ENCODE data around the gene ALG2. TPM values are rescaled to one million over a fixed set of nuclear protein-coding genes. Genes with fewer than 3 reads are reported as not detected.

Gene ALG2, protein sequence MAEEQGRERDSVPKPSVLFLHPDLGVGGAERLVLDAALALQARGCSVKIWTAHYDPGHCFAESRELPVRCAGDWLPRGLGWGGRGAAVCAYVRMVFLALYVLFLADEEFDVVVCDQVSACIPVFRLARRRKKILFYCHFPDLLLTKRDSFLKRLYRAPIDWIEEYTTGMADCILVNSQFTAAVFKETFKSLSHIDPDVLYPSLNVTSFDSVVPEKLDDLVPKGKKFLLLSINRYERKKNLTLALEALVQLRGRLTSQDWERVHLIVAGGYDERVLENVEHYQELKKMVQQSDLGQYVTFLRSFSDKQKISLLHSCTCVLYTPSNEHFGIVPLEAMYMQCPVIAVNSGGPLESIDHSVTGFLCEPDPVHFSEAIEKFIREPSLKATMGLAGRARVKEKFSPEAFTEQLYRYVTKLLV
- polyA plus RNA-seq: 10 to 100 TPM in 2 of 3 donors, 1 to 10 TPM in 1; 7.1 to 35.1 (median 24.2) TPM

DNA sequence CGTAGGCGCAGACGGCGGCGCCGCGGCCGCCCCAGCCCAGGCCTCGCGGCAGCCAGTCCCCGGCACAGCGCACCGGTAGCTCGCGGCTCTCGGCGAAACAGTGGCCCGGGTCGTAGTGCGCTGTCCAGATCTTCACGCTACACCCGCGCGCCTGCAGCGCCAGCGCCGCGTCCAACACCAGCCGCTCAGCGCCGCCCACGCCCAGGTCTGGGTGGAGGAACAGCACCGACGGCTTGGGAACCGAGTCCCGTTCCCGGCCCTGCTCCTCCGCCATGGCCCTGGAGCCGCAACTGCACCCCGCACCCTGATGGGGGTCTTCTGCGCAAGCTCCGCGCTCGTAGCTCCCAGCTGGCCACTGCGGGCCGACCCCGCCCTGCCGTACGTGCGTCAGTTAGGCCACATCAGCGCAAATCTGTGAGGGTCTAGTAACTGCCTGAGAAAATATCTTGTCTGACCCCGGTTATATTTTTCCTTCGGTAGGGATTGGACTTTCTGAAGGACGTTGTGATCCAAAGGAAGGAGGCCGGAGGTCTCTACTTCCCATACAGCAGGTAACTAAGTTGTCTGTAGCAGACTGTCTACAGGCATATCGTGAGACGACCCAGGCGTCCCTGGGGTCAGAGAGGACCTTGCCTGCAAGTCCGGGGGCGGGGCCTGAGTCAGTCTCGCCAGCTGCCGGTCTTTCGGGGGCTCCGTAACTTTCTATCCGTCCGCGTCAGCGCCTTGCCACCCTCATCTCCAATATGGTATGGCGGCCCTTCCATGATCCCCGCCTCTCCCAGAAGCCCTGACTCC, at the start of gene ALG2, which contains the start of gene SEC61B:
Gene ALG2, minus strand, starts transcription at position 322 of the 795 bp plus-strand sequence. Its CDS starts 48 bp downstream, at position 274.
Gene SEC61B, plus strand, starts transcription at position 662 of the 795 bp plus-strand sequence. Its CDS starts 82 bp downstream, at position 744.
- H3K27ac ChIP-seq (ENCODE audit: low read depth, low read length): peak within 1 kb of the TSS; percentile 14
- 0 to 1% (median 0%) methylated on average over 66 to 70 of the region's 70 CpGs for WGBS, 3 donors

DNA sequence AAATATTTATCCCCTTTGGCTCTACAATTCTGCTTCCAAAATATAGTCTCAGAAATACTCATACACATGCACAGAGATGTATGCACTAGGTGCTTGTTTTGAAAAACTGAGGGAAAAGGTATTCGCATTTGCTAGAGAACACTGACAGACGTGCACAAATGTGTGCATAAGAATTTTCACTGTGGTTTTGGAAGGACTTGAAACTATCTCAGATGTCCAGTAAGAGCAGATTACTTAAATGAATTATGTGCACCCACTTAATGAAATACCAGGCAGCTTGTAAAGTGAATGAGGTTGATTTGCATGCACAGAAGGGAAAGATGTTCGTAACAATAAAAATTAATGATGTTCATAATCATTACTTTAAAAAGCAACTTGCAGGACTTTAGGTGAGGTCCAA, 48.7 kb upstream of the ALG2 start:
- 62 to 66% (median 64%) methylated on average over 3 of the region's 3 CpGs for WGBS, 3 donors
- no peak overlapping the region for H3K27ac ChIP-seq (ENCODE audit: low read depth, low read length)

DNA sequence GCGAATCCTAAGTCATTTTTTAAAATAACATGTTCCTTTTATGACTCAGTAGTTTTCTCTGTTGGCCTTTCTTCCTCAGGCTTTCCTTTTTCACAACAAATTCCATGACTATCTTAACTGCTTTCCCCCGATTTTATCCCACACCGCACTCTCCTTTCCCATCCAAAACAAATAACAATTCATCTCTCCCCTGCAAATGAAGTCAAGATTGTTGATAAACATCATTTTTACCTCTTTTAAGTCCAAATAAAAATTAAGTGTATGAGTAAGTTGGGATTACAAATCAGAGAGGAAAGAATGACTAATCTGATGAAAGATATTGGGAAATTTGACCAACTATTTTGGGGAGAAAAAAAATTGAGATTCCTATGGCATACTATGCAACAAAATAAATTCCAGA, 47.7 kb upstream of the ALG2 start:
- no peak overlapping the region for H3K27ac ChIP-seq (ENCODE audit: low read depth, low read length)
- WGBS, 3 donors: 70 to 77% (median 76%) methylated on average over 3 of the region's 3 CpGs

DNA sequence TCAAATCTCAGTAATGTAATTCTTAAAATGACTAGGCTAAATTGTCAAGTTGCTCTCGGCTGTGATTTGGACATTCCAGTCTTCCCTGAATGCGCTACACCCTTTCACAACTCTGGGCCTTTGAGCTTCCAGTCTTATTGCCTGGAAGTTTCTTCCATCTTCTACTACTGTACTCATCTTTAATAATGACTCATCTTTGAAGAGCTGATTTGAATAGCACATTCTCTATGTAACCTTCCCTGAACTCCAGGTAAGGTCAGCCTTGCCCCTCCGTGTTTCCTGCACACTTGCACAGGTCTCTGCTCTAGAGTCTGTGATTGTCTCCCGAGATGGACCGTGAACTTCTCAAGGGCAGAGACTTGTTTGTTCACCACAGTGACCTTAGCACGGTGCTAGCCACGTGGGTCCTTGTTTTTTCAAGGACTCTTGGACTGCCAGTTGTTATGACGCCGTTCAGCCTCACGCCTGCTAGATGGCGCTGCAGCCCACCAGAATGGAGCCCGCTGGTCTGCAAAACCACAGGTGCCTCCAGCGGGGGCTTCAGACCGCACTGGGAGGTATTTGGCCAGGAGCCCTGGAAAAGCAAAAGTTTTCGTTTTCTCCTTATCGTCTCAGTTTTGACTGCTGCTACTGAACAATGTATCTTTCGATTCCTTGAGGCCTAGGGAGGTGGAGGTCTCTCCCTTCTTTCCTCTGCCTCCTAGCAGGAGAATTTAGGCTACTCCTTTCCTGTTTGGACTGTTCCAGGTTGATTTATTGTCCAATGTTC, 44.7 kb upstream of the ALG2 start:
- 13 to 14% (median 13%) methylated on average over 17 of the region's 17 CpGs for WGBS, 3 donors

DNA sequence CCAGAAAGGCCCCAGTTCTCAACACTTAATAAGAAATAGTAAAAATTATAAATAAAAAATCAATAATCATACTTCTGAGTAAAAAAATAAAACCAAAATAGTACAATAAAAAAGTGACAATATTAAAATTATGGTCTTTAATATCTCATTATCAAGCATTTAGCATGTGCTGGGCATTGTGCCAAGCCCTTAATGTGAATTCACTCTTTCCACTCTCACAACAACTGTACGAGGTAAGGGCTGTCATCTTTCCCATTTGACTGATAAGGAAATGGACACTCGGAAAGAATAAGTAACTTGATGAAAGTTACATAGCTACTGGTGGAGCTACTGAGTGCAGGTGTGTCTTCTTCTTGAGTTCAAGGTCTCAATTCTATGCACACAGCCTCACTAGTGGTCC, 43.9 kb upstream of the ALG2 start:
- no peak overlapping the region for H3K27ac ChIP-seq (ENCODE audit: low read depth, low read length)
- WGBS, 3 donors: 47 to 59% (median 55%) methylated on average over 2 of the region's 2 CpGs

More for the DNA sequence above, 44.7 kb upstream of the ALG2 start:
- H3K27ac ChIP-seq (ENCODE audit: low read depth, low read length): no peak overlapping the region

DNA sequence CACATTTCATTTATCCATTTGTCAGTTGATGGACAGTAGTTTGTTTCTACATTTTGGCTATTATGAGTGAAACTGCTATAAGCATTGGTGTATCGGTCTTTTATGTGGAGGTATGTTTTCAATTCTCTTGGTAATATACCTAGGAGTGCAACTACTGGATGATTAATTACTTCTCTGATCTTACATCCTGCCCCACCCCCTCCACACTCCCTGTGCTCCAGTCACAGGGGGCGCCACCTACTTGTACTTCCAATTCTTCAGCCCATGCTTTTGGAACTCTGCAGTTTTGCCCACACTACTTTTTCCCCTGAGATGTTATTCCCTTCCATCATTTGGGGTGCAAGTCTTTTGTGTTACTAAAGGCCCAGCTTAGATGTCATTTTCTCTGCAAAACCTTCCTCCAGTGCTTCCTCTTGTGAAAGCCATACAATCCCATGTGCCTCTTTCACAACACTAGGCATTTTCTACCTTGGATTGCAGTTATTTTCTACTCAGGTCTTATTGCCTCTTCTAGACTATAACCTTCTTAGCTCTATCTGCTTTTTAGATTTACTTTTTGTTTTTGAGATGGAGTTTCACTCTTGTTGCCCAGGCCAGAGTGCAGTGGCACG, 42.4 kb upstream of the ALG2 start:
- H3K27ac ChIP-seq (ENCODE audit: low read depth, low read length): no peak overlapping the region
- WGBS, 3 donors: 90 to 95% (median 92%) methylated on average over 3 of the region's 3 CpGs

DNA sequence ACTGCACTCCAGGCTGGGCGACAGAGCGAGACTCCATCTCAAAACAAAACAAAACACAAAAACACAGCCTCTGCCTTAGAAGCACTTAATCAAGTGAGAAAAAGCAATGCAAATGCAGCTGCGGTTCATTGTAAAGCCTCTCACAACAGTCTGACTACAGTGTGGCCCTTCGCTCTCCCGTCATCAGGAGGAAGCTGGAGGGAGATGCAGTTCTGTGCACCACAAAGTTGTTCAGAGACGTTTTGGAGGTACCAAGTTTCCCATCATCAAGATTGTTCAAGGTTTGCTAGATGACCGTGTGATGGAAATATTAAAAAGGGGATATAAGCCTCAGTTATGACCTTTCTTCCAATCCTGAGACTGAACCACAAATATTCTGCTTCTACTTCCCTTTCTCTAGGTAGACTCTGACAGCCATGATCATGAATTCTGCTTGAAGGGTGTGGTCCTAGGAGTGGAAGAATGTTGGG, 41.2 kb upstream of the ALG2 start:
- no peak overlapping the region for H3K27ac ChIP-seq (ENCODE audit: low read depth, low read length)
- WGBS, 3 donors: 66 to 85% (median 83%) methylated on average over 7 of the region's 7 CpGs

DNA sequence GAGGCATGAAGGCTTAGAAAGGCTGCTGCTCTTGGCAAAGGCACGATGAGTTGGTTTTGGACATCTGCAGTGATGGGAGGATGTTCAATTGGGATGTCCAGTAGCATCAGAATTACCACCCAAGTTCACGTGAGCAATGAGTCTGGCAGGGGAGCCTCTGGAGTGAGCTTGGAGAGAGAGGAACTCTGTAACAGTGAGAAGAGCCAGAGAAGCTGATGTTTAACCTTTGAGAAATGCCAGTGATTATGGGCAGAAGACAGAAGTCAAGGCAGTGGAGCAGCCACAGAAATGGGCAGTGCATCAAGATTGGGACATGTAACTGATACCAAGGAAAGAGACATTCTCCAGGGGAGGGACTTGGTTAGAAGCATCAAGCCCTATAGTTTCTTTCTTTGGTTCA, 40.2 kb upstream of the ALG2 start:
- no peak overlapping the region for H3K27ac ChIP-seq (ENCODE audit: low read depth, low read length)
- 85 to 92% (median 91%) methylated on average over 2 of the region's 2 CpGs for WGBS, 3 donors

DNA sequence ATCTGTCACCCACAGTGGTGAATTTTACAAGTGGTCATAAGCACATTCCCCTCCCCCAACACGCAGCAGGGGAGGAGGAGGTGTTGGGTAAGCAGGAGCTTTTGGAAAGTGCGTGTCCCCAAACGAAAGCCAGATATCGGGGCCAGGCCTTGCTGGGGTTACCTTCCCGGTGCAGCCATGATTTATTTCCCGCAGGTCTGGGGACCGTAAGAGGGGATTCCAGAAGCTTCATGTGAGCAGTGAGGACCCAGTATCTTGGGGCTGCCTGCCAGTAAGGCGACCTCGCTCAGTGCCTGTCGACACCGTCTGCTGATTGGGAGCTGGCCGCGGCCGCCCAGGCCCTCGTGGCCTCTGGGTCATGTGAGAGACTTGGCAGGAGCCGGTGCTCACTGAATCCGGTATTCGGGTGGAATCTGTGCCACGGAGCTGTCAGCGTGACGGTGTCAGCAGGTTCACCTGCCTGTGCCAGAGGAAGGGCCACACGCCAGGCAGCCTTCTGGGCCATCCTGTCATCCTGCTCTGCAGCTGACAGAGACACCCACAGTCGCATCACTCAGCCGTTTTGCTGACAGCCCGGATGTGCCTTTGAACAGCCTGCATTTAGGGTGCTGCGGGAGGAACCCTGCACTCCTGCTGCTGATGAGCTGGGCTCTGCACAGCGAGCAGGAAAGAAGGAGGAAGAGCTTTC, 37.6 kb upstream of the ALG2 start:
- WGBS, 3 donors: 8 to 31% (median 25%) methylated on average over 27 of the region's 27 CpGs
- H3K27ac ChIP-seq (ENCODE audit: low read depth, low read length): no peak overlapping the region

DNA sequence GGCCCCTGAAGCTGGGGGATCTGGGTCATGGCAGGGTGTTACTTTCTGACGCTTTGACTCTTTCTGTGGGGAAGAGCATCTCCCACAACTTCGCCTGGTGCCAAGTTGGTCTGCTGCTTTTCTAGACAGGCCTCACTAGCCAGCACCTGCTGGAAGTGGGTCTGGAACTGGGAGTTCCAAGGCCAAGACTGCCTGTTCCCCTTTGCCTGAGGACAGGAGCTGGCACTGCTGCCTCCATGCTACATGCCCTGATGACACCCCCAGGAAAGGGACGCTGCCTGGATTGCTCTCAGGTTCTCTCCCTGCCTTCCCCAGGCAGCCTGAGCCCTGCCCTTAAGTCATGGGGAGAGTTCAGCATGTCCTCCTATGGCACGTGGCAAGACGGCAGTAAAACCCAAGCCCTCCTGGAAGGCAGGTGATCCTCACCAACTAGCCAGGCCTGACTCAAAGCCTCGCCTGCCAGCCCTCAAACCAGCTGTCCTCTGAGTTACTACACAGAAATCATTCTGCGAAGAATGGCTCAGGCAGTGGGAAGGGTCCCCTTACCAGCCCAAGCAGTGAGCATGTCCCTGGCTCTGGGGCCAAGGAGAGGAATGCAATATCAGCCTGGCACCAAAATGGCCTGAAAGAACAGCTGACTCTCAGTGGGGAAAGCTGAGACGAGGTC, 36.1 kb upstream of the ALG2 start:
- WGBS, 3 donors: 93 to 94% (median 93%) methylated on average over 8 of the region's 8 CpGs
- H3K27ac ChIP-seq (ENCODE audit: low read depth, low read length): no peak overlapping the region

DNA sequence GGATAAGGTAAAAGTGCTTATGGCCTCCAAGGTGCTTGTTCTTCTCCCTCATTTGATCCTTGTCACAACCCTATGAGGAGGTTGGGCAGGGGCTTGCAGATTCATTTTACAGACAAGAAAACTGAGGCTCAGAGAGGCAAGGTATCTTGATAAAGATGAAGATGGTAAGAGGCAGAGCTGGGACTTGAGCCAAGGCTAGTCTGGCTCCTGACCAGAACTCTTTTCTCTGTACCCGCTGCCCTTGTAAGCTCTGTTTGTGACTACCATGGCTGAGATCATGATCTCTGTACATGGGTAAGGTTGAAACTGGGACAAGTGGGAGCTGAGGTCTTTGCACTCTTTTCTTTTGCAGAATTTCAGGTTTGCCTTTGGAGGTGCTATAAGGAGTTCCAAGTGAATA, 33.9 kb upstream of the ALG2 start:
- no peak overlapping the region for H3K27ac ChIP-seq (ENCODE audit: low read depth, low read length)
- WGBS, 3 donors: 82 to 95% (median 89%) methylated on average over 1 of the region's 1 CpG

DNA sequence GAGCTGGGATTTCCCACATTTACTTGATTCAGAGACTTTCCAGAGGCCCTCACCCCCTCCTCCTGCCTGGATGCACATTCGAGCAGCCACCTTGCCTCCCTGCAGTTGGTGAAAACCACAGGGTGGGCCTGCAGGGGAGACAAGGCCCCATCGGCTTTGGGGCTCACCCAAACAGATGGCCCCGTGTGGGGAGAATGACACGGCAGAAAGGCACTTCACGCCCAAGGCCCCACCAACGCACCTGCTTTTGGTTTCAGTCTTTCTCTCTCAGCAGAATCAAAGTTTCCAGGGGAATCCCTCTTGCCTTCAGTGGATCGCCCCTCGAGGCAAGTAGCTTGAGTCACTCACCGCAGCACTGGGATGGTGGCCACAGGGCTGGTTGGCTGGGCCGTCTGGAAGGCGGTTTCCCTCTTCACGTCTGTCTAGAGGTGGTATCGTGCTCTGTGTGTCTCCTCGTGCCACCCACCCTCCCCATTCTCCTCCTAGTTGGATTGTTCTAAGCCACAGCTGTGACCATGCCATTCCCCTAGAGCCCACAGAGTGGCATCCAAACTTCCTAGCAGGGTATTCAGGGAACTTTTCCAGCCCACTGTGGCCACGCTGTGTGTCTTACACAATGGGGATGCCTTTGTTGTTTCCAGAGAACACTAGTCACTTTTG, 32.2 kb upstream of the ALG2 start:
- 61 to 79% (median 73%) methylated on average over 15 of the region's 15 CpGs for WGBS, 3 donors
- H3K27ac ChIP-seq (ENCODE audit: low read depth, low read length): no peak overlapping the region

DNA sequence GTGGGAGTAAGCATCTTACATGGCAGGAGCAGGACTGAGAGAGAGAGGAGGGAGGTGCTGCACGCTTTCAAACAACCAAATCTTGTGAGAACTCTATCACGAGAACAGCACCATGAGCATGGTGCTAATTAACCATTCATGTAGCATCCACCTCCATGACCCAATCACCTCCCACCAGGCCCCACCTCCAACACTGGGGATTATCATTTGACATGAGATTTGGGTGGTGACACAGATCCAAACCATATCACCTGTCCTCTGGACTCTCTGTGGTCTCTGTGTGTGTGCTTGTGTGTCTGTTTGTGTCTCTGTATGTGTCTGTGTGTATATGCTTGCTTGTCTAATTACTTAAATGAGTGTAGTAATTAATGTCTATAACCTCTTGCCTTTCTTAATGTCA, 31.4 kb upstream of the ALG2 start:
- WGBS, 3 donors: 87 to 95% (median 88%) methylated on average over 2 of the region's 2 CpGs

DNA sequence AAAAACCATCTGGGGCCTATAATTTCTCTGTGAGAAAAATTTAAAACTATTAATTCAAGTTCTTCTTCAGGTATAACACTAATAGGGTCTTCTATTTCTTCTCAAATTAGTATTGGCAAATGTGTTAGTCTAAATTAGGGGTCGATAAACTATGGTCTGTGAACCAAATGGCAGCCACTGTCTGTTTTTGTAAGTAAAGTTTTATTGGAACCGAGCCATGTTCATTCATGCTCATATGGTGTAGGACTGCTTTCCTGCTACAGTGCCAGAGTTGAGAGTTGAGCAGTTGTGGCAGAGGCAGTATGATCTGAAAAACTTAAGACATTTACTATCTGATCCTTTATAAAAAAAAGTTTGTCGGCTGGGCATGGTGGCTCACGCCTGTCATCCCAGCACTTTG, 29.4 kb upstream of the ALG2 start:
- no peak overlapping the region for H3K27ac ChIP-seq (ENCODE audit: low read depth, low read length)
- WGBS, 3 donors: 91 to 93% (median 93%) methylated on average over 4 of the region's 4 CpGs

More for the DNA sequence above, 31.4 kb upstream of the ALG2 start:
- H3K27ac ChIP-seq (ENCODE audit: low read depth, low read length): no peak overlapping the region

DNA sequence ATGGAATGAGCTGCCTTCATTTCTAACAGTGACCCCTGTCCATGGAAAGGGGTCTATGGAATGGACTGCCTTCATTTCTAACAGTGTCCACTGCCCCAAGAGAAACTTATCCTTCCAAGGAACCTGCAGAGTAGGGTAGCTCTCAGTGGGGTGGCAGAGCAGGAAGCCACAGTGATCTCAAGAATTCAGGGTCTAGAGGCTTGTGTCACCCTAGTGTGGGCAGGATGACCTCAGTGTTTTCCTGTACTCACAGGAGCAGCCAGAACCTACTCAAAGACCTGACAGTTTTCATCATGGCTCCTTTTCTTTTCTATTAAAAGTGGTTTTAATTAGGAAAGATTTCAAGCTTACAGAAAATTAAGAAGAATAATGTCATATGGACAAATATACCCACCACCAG, 27.9 kb upstream of the ALG2 start:
- no peak overlapping the region for H3K27ac ChIP-seq (ENCODE audit: low read depth, low read length)

DNA sequence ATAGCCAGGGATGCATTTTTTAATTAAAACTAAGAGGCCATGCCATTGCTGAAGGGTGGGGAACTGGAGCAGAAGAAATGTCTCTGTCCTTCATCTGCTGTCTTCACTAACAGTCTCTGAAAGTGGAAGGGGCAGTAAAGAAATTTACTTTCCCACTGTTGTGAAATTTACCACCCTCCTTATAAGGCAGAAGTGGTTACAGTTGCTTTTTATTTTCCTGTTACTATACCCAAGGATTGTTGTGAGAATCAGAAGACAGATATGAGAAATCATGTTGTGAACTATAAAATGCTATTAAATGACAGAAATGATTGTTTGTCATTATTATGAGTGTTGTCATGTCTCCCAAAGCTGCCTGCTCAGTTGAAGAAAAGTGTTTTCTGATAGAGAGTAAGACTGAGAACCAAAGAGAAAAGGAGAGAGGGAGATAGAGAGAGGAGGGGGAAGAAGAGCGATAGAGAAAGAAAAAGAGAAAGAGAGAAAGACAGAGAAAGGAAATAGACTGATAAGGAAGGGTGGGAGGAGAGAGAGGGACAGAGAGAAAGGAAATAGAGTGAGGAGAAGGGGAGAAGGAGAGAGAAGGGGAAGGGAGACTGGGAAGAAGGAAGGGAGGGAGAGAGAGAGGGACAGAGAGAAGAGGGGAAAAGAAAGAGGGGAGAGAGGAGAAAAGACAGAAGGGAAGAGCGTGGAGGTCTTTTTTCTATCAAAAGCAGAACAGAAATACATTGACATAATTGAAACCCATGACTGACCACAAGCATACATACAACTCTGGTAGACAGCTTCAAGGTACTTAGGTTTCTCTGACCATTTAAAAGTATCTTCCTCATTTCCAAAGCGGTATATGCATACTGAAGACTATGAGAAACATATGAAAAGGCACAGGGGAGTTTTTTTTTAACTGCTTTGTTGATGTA, 22.9 kb upstream of the ALG2 start:
- WGBS, 3 donors: 60 to 90% (median 62%) methylated on average over 3 of the region's 3 CpGs
- no peak overlapping the region for H3K27ac ChIP-seq (ENCODE audit: low read depth, low read length)
